K562 (cell line): ENCODE results near the gene FTL. TPM values are rescaled to one million over a fixed set of nuclear protein-coding genes. Genes with fewer than 3 reads are reported as not detected.

ENCODE experiments used
- ASH1L ChIP-seq: fragments of 450-650 bp; IDR thresholded peaks from 2 replicates; pipeline ENCODE4 v1.6.1; 2018; ENCODE audit warnings: borderline replicate concordance, mild to moderate bottlenecking, low read depth; ENCODE audit not compliant: partially characterized antibody
- BACH1 ChIP-seq: fragments of 200-800 bp; sonication (Bioruptor generic); IDR thresholded peaks from 2 replicates; pipeline ENCODE4 v1.6.1; 2016; ENCODE audit warnings: missing genetic modification characterization, missing compliant biosample characterization
- CREM ChIP-seq: IDR thresholded peaks from 2 replicates; pipeline ENCODE4 v1.6.1; 2014; ENCODE audit warnings: antibody characterized with exemption, low read depth
- FOXP1 ChIP-seq: sonication (generic); formaldehyde crosslinking; IDR thresholded peaks from 2 replicates; pipeline ENCODE4 v1.8.0; 2022; ENCODE audit warnings: mild to moderate bottlenecking, missing genetic modification reagents
- HIVEP1 ChIP-seq: fragments of 250-450 bp; sonication (Bioruptor Pico); IDR thresholded peaks from 2 replicates; pipeline ENCODE4 v1.4.0; 2020; ENCODE audit warnings: mild to moderate bottlenecking
- HMGN3 ChIP-seq: IDR thresholded peaks from 2 replicates; pipeline ENCODE4 v1.6.1; 2011; ENCODE audit warnings: borderline replicate concordance, low read depth, mild to moderate bottlenecking, mixed read lengths, low read length; ENCODE audit not compliant: insufficient read length; ENCODE audit errors: extremely low read depth
- KLF13 ChIP-seq: fragments of 450-650 bp; IDR thresholded peaks from 2 replicates; pipeline ENCODE4 v1.6.1; 2016; ENCODE audit warnings: missing genetic modification characterization, low read depth, mild to moderate bottlenecking, missing compliant biosample characterization, moderate library complexity, borderline replicate concordance
- MCM2 ChIP-seq: fragments of 450-650 bp; IDR thresholded peaks from 2 replicates; pipeline ENCODE4 v1.6.1; 2017; ENCODE audit warnings: low read depth, mild to moderate bottlenecking
- MEF2A ChIP-seq: IDR thresholded peaks from 2 replicates; pipeline ENCODE4 v1.6.1; 2011; ENCODE audit warnings: low read depth, mild to moderate bottlenecking, low read length, moderate library complexity; ENCODE audit not compliant: control insufficient read depth
- MLLT1 ChIP-seq, 2 experiments: fragments of 450-650 bp; IDR thresholded peaks; 2 replicates each; pipeline ENCODE4 v1.6.1; 2016
- PREB ChIP-seq: sonication (generic); formaldehyde crosslinking; IDR thresholded peaks from 2 replicates; pipeline ENCODE4 v1.8.1; 2023; ENCODE audit warnings: mild to moderate bottlenecking, missing genetic modification reagents
- RCOR1 ChIP-seq, 2 experiments: IDR thresholded peaks; 2 replicates each; pipeline ENCODE4 v1.6.1; 2012; ENCODE audit warnings: low read depth in 2 of 2, low read length in 2 of 2, borderline replicate concordance in 1 of 2, improper control_type of control experiment in 1 of 2
- SETDB1 ChIP-seq: IDR thresholded peaks from one replicate; pipeline ENCODE4 v1.6.1; 2012; ENCODE audit warnings: low read length, control low read depth, inconsistent platforms
- SRSF3 ChIP-seq: fragments of 200-400 bp; formaldehyde crosslinking; IDR thresholded peaks from 2 replicates; pipeline ENCODE4 v1.6.1; 2016; ENCODE audit warnings: mild to moderate bottlenecking, low read length, moderate library complexity; ENCODE audit not compliant: insufficient read depth
- TAF1 ChIP-seq: IDR thresholded peaks from 2 replicates; pipeline ENCODE4 v1.6.1; 2011; ENCODE audit warnings: mild to moderate bottlenecking, low read length, moderate library complexity; ENCODE audit not compliant: insufficient read depth, control insufficient read depth, severe bottlenecking; ENCODE audit errors: extremely low read depth
- U2AF1 ChIP-seq: fragments of 200-400 bp; formaldehyde crosslinking; optimal IDR thresholded peaks from 2 replicates; pipeline ENCODE3; 2017; ENCODE audit warnings: mild to moderate bottlenecking, low read depth, low read length, moderate library complexity
- ZBTB33 ChIP-seq: sonication (generic); formaldehyde crosslinking; IDR thresholded peaks from 2 replicates; pipeline ENCODE4 v1.8.1; 2023; ENCODE audit warnings: mild to moderate bottlenecking, missing genetic modification reagents
- ZNF507 ChIP-seq: conservative IDR thresholded peaks from 2 replicates; pipeline ENCODE4 v1.6.1; 2017; ENCODE audit warnings: missing genetic modification characterization, missing compliant biosample characterization
- ZNF695 ChIP-seq: fragments of 450-650 bp; formaldehyde crosslinking; IDR thresholded peaks from 2 replicates; pipeline ENCODE4 v1.4.0; 2020; ENCODE audit warnings: mild to moderate bottlenecking, moderate library complexity
- ZNF778 ChIP-seq: fragments of 450-650 bp; formaldehyde crosslinking; IDR thresholded peaks from 2 replicates; pipeline ENCODE4 v1.4.0; 2020; ENCODE audit warnings: mild to moderate bottlenecking, moderate library complexity
- polyA plus RNA-seq, 8 experiments: library from polyadenylated mRNA; depleted of rRNA in 4 of 8; stranded (reverse) in 5 of 8; unstranded in 3 of 8; fragments of >200 nt; fragmentation: Nextera tagmentation in 2 of 8; fragmentation: Illumina TruSeq in 1 of 8; extraction: Ambion mirVana in 2 of 8; extraction: Trizol in 1 of 8; gene quantifications; 2 replicates each; pipeline versions ENCODE4 v1.2.1 to v1.2.3, GENCODE V29; 2011 to 2014; ENCODE audit warnings: inconsistent platforms in 1 of 8, missing spikeins in 1 of 8
- total RNA-seq, 7 experiments: library from RNA; depleted of rRNA in 6 of 7; stranded (reverse); fragments of >200 nt in 6 of 7; fragmentation: Illumina TruSeq in 2 of 7; extraction: Trizol in 2 of 7; gene quantifications; 2 replicates each; pipeline versions ENCODE4 v1.2.1 to v1.2.3, GENCODE V29; 2011 to 2021; ENCODE audit warnings: low replicate concordance in 1 of 7
- TF ChIP-seq, protein P1 (sequence below): fragments of 250-450 bp; sonication (Bioruptor Pico); IDR thresholded peaks from 2 replicates; pipeline ENCODE4 v1.5.0; 2020; ENCODE audit warnings: mild to moderate bottlenecking, borderline replicate concordance

FTL gene
- total and polyA plus RNA-seq, 9 of the 15 experiments (the other 6 are each of a cell fraction or from before 2014, with no cell fraction given) = 1,231 to 27,415 (median 3,965) TPM

GRCh38 chr19:48964205-48965039, 687 bp upstream of the FTL start (continued):
- TF ChIP-seq, protein P1, sequence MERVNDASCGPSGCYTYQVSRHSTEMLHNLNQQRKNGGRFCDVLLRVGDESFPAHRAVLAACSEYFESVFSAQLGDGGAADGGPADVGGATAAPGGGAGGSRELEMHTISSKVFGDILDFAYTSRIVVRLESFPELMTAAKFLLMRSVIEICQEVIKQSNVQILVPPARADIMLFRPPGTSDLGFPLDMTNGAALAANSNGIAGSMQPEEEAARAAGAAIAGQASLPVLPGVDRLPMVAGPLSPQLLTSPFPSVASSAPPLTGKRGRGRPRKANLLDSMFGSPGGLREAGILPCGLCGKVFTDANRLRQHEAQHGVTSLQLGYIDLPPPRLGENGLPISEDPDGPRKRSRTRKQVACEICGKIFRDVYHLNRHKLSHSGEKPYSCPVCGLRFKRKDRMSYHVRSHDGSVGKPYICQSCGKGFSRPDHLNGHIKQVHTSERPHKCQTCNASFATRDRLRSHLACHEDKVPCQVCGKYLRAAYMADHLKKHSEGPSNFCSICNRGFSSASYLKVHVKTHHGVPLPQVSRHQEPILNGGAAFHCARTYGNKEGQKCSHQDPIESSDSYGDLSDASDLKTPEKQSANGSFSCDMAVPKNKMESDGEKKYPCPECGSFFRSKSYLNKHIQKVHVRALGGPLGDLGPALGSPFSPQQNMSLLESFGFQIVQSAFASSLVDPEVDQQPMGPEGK (CRISPR knock-in tag) = no peak
- TF ChIP-seq MEF2A (no peak), RCOR1 (IDR thresholded peaks at IDR 0.05; ENCODE audit: borderline replicate concordance in 1 of 2, low read depth in 2 of 2, low read length in 2 of 2) (peak in 1 of 2 experiments; percentile 59; a peak in 1 of 4 replicates), SETDB1 (no peak), ZBTB33 (no peak), HIVEP1 (CRISPR knock-in tag) (no peak), ASH1L (peak; percentile 28), CREM (no peak), U2AF1 (no peak), TAF1 (no peak), PREB (CRISPR knock-in tag) (no peak), SRSF3 (no peak), HMGN3 (no peak), ZNF778 (CRISPR knock-in tag) (no peak), BACH1 (tag) (no peak; the same call in 1 of the 2 replicates), KLF13 (tag) (0 out of 2 replicates have a peak, but pooled peaks have one; percentile 23), ZNF507 (tag) (no peak), MLLT1 (IDR thresholded peaks at IDR 0.05) (peak; percentile 41 to 71; a peak in 3 of 4 replicates), FOXP1 (CRISPR knock-in tag) (no peak; the same call in 1 of the 2 replicates), ZNF695 (CRISPR knock-in tag) (no peak), MCM2 (no peak)
